Measurements from ENCODE around the gene SCGB2A2. TPM values are rescaled to one million over a fixed set of nuclear protein-coding genes. Genes with fewer than 3 reads are reported as not detected.

The SCGB2A2 gene
- total and polyA plus RNA-seq, 2 experiments from 2014 or later, result not detected

GRCh38 chr11:62260261-62260953, 9.6 kb upstream of the SCGB2A2 start:
- H3K36me3 ChIP-seq (ENCODE audit: insufficient read depth), result no peaks in the 10 kb centered on the region
- H3K27ac Mint-ChIP-seq, result no peak overlapping the region
- H3F3A ChIP-seq (replicated peaks; ENCODE audit: low read depth), result no peaks in the 10 kb centered on the region
- H3K79me2 ChIP-seq (replicated peaks; ENCODE audit: insufficient read depth), result no peaks in the 10 kb centered on the region
- peak; percentile 61 for DNase-seq (ENCODE audit: low spot score)
- no peak; the same call in 2 of the 3 replicates for ATAC-seq
- no peaks in the 10 kb centered on the region for H3K9me3 Mint-ChIP-seq
- H2AFZ ChIP-seq, result no peak overlapping the region
- TF ChIP-seq ZNF114 (CRISPR knock-in tag; IDR thresholded peaks at IDR 0.05) (no peak), EZH2phosphoT487 (IDR thresholded peaks at IDR 0.05; ENCODE audit: unreplicated experiment) (no peak), EZH2 (IDR thresholded peaks at IDR 0.05; ENCODE audit: low read depth, unreplicated experiment) (no peak), REST (IDR thresholded peaks at IDR 0.05; ENCODE audit: unreplicated experiment) (no peak), ZNF331 (CRISPR knock-in tag; IDR thresholded peaks at IDR 0.05; ENCODE audit: low read depth) (no peak), JUNB (IDR thresholded peaks at IDR 0.05; ENCODE audit: unreplicated experiment) (no peak), ETS1 (IDR thresholded peaks at IDR 0.05) (no peak), NANOG (IDR thresholded peaks at IDR 0.05; ENCODE audit: borderline replicate concordance) (no peak), CREB1 (CRISPR knock-in tag; IDR thresholded peaks at IDR 0.05; ENCODE audit: low read depth) (no peak), ZNF462 (CRISPR knock-in tag; IDR thresholded peaks at IDR 0.05) (no peak), CTCF (conservative IDR thresholded peaks at IDR 0.05; ENCODE audit: low read depth in 2 of 2) (no peak), POLR2AphosphoS5 (IDR thresholded peaks at IDR 0.05; ENCODE audit: low read depth) (no peak), STAT1 (IDR thresholded peaks at IDR 0.05; ENCODE audit: unreplicated experiment) (no peak)
- peaks cover 6% of the 10 kb centered on the region for H3K9me2 ChIP-seq (ENCODE audit: insufficient read depth)
- no peaks in the 10 kb centered on the region for H3K27me3 ChIP-seq (ENCODE audit: insufficient read depth)
- no peaks in the 10 kb centered on the region for H3K36me3 Mint-ChIP-seq (ENCODE audit: low read depth)
- H3K27me3 Mint-ChIP-seq (ENCODE audit: insufficient read depth, low read depth, poor library complexity), result peaks cover 1% of the 10 kb centered on the region
- no peak overlapping the region for H3K4me2 ChIP-seq
- H3K27ac ChIP-seq (ENCODE audit: low read depth), result no peak overlapping the region
- H4K20me1 ChIP-seq (replicated peaks; ENCODE audit: insufficient read depth), result no peaks in the 10 kb centered on the region
- H3K4me1 ChIP-seq (ENCODE audit: insufficient read depth), result peaks cover 5% of the 10 kb centered on the region; the same call in 1 of the 2 replicates
- H3K4me3 Mint-ChIP-seq, result no peak overlapping the region
- H3K4me1 Mint-ChIP-seq, result peaks cover 4% of the 10 kb centered on the region; the same call in 2 of the 3 replicates
- H3K4me3 ChIP-seq, result no peak overlapping the region

Data from GM23338 (cell line).